NCI-H226 (cell line): Measurements from ENCODE around the gene LPCAT3.

Experiments
- DNase-seq: peaks from one replicate; pipeline ENCODE4 v3.0.0-alpha.2; 2015

The LPCAT3 gene

DNA sequence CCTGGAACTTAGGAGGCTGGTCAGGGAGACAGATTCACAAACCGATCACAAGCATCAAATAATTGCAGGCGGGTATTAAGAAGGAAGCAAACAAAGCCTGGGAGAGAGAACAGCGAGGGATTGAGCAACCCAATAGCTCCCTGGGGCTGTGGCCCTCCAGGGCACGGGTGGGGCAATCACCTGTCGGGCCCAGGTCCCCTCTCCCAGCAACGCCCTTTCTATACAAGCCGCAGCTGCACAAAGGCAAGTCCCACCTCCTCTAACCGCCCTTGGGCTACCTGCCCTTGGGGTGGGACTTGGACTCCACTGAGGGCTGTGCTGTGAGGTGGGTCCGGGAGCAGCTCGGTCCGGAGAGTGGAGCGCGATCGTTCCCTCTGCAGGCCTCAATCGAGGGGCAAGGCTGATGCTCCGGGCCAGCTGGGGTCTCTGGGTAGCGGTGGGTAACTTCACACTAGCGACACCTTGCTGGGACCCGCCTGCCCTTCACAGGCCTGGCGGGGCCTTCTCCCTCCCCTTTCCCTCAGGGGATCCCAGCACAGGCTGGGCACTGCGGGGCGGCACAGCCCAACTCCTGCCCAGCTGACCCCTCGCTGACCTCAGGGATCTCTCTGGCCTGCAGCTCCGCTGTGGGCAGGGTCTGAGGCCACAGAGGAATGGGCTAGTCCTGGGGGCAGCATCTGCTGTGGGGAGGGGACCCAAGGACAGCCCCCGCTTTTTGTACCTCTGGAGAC is 55.8 kb downstream of the LPCAT3 start:
- no peak for DNase-seq

DNA sequence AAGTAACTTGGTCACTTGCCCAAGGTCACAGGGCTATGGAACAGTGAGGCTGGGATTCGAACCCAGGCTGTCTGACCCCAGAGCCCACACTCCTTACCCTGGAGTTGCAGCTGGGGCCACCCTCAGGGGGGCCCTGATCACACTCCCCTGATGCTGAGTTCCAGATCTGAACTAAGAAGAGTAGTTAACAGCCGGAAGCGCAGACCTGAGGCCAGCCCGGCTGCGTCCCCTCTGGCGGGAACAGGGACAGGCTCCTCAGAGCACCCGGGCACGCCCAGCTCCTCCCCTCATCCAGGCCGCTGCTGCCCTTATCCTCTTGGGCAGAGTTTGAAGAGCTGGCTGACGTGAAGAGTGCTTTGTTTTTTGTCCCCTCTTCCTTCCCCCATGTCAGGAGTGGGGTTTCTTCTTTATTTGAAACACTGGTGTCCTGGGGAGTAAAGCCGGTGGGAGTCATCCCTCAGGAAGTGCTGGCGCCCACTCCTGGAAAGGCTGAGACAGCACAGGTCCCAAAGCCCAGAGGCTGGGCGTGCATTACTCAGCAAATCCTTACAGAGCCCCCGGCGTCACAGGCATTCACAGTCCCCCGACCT is 56.5 kb downstream of the LPCAT3 start:
- DNase-seq: peak; percentile 49

DNA sequence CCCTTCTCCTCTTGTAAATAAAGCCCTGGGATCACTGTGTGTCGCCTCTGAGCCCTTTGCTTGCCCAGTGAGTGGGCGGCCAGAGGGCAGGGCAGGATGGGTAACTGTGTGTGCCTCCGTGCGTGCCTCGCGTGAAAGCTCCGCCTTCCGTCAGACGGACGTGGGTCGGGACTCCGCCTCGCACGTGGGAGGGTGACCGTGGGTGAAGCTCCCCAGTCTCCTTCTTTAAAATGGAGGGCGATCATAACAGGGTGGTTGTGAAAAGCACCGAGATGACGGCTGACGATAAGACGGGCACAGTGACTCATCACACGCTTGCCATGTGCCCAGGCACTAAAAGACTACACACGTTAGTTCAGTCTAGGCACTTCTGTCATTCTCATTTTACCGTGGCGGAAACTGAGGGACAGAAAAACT is 57.0 kb downstream of the LPCAT3 start:
- DNase-seq: peak; percentile 39

DNA sequence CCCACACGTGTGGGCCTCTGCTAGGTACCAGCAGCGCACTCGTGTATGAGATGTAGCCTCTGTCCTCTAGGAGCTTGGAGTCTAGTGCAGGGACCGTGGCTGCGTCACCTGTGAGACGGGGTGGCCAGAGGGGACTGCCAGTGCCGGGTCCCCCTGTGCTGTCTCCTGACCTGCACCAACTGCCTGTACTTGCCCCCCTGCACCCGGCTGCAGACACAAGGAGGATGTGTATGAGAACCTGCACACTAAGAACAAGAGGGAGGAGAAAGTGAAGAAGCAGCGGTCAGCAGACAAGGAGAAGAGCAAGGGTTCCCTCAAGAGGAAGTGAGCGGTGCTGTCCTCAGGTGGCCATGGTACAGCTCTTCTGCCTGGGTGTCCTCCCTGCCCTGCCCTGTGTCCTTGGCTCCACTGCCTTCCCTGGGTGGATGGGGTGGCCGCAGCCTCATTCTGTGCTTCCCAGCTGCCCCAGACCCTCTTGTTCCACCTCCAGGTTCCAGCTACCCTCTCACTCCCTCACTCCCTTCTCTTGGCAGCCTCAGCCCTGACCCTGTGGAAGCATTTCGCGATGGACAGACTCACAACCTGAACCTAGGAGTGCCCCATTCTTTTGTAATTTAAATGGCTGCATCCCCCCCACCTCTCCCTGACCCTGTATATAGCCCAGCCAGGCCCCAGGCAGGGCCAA is 57.5 kb downstream of the LPCAT3 start:
- DNase-seq: no peak

DNA sequence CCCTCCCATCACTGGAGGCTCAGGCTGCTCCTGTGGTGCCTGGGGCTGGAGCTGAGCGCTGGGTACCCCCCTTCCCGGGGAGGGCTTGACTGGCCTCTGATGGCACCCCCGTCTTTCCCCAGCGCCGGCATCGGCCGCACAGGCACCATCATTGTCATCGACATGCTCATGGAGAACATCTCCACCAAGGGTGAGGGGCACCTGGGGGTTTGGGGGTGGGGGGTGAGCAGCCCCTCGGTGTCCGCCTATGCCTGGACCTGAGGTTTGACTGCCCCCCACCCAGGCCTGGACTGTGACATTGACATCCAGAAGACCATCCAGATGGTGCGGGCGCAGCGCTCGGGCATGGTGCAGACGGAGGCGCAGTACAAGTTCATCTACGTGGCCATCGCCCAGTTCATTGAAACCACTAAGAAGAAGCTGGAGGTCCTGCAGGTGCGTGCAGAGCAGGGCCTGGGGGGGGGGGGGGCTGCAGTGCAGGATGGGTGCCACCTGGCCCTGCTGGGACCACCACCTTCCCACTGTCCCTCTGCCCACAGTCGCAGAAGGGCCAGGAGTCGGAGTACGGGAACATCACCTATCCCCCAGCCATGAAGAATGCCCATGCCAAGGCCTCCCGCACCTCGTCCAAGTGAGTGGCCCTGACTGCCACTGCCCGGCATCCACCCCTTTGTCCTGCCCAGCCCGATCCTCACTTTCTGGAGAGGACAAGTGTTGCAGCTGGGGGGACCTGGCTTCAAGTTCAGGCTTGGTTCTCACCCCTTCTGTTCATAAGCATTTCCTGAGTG is 58.3 kb downstream of the LPCAT3 start:
- no peak for DNase-seq

DNA sequence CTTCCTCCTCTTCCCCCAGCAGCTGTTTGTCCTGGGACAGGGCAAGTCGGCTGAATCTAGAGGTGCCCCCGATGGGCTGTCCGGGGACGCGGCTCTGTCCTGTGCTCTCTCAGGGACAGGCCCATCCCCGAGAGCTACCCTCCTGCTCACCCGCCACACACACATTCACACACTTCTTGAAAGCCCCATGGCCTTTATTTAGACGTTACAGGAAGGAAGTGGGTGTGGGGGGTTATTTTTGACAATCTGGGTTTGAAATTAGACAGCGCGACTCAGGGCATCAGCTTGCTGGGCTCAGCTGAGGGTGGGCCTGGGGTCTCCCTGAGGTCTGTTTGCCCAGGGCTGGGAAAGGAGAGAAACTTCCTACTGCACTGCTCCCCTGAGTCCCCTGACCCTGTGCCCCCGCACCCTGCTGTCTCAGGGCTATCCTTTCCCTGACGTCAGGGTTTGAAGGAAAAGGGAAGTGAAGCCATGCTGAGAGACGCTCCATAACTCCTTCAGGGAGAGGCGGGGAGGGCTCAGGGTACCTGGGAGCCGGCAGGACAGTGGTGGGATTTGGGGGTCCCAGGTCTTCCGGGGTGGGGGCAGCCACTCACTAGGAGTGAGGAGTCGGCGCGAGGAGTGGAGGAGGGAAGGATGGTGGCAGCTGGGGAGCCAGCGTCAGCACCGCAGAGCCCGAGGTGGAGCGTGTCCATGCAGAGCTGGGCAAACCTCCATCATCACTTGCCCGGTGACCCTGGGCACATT is 59.0 kb downstream of the LPCAT3 start:
- no peak for DNase-seq

GRCh38 chr12:6958609-6959057 is 59.6 kb downstream of the LPCAT3 start:
- no peak for DNase-seq

DNA sequence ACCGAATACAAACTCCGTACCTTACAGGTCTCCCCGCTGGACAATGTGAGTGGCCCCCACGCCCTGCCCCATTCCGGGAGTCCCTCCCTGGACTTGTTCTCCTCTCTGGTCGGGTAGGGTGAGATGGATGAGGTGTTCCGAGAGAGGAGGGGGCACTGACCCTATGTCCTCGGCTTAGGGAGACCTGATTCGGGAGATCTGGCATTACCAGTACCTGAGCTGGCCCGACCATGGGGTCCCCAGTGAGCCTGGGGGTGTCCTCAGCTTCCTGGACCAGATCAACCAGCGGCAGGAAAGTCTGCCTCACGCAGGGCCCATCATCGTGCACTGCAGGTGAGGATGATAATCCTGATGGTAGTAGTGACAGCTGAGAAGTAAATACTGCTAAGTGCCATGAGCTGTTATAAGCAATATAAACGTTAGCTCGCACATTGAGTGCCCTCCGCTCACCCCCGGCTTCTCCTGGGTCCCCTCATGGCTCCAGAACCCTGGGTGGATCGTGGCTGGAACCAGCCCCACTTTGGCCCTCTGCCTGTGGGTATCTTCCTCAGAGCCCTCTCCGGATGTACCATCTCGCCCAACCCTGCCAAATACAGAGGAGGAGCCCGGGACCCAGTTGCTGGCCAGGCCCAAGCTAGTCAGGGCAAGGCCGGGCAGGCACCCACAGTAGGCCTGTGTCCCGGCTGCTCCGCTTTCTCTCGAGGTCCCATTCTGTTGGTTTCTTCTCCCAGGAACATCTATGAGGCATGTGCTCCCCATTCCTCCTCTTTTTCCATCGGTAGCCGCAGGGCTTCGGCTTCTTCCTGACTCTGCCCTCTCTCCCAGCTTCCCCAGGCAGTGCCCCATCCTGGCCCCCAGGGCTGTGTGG is 60.3 kb downstream of the LPCAT3 start:
- no peak for DNase-seq

DNA sequence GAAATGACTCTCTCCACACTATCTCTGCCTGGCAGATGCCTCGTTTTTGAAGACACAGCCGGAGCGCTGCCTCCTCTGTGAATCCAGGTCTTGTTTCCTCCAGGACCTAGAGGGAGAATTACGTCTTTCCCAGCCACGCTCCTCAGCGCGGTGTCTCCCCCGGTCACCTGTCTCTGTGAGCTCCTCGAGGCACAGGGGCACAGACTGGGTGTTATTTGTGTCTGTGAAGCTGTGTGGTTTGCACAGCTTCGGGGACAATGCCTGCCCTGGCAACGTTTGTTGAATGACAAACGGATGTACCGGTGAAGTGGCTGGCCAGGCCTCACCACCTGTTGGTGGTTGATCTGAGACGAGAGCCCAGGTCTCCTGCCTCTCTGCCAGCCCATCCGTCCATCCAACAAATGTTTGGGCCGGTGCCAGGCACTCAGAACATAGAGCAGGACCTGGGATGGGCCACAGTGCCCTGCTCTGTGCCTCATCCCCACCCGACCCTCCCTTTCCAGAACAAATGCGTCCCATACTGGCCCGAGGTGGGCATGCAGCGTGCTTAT is 61.0 kb downstream of the LPCAT3 start:
- DNase-seq: no peak

- DNase-seq: no peak
Observed at GRCh38 chr12:6956021-6956727, 62.1 kb downstream of the LPCAT3 start.

- DNase-seq: no peak
Observed at GRCh38 chr12:6955108-6956020, 62.9 kb downstream of the LPCAT3 start.

GRCh38 chr12:6954316-6955107 is 63.8 kb downstream of the LPCAT3 start:
- DNase-seq: no peak

GRCh38 chr12:6953442-6954315 is 64.6 kb downstream of the LPCAT3 start:
- no peak for DNase-seq

GRCh38 chr12:6952863-6953441 is 65.3 kb downstream of the LPCAT3 start:
- no peak for DNase-seq

- no peak for DNase-seq
Observed at GRCh38 chr12:6952121-6952862, 66.0 kb downstream of the LPCAT3 start.

GRCh38 chr12:6951551-6952120 is 66.6 kb downstream of the LPCAT3 start:
- no peak for DNase-seq
